WERI-Rb-1 (cell line): ENCODE measurements around the gene VWA1.

Source experiments
- DNase-seq: peaks from one replicate; pipeline ENCODE4 v3.0.0-alpha.2; 2020
- H3K27ac ChIP-seq: fragments of 250-450 bp; sonication (Bioruptor Pico); 2 replicates; pipeline ENCODE4 v1.5.1; 2020; ENCODE audit warnings: mild to moderate bottlenecking, moderate library complexity
- H3K27me3 ChIP-seq: fragments of 250-450 bp; sonication (Bioruptor Pico); 2 replicates; pipeline ENCODE4 v1.5.1; 2021; ENCODE audit warnings: mild to moderate bottlenecking, low read depth, moderate library complexity; ENCODE audit not compliant: insufficient read depth, severe bottlenecking
- H3K36me3 ChIP-seq: fragments of 250-450 bp; sonication (Bioruptor Pico); 2 replicates; pipeline ENCODE4 v1.5.1; 2020; ENCODE audit warnings: mild to moderate bottlenecking, moderate library complexity
- H3K4me3 ChIP-seq: 2 replicates; pipeline ENCODE4 v1.5.1; 2011; ENCODE audit warnings: low read depth, mild to moderate bottlenecking, control low read depth, low read length
- H3K9me3 ChIP-seq: fragments of 250-450 bp; sonication (Bioruptor Pico); 2 replicates; pipeline ENCODE4 v1.5.1; 2021; ENCODE audit warnings: mild to moderate bottlenecking, moderate library complexity; ENCODE audit not compliant: severe bottlenecking
- CTCF ChIP-seq: IDR thresholded peaks from 2 replicates; pipeline ENCODE4 v1.5.1; 2011; ENCODE audit warnings: low read depth, mild to moderate bottlenecking, control low read depth, inconsistent platforms, low read length

Gene VWA1

GRCh38 chr1:1398677-1399186 is 36.8 kb upstream of the VWA1 start:
- peaks cover 83% of the 10 kb centered on the region for H3K36me3 ChIP-seq
- H3K9me3 ChIP-seq: no peaks in the 10 kb centered on the region
- peak overlapping the region; percentile 83 for H3K27ac ChIP-seq

GRCh38 chr1:1399187-1399871 is 36.2 kb upstream of the VWA1 start, which contains the start of gene CCNL2:
CCNL2 (minus strand) TSS chr1:1399335; CDS start chr1:1399306, 29 bp downstream.
- no peaks in the 10 kb centered on the region for H3K27me3 ChIP-seq
- H3K27ac ChIP-seq: peak within 1 kb of the TSS; percentile 88
- TF ChIP-seq CTCF: peak; percentile 55
- H3K9me3 ChIP-seq: no peaks in the 10 kb centered on the region
- peaks cover 82% of the 10 kb centered on the region for H3K36me3 ChIP-seq
- H3K4me3 ChIP-seq: peak within 1 kb of the TSS; percentile 78
- DNase-seq: peak; percentile 99

More at GRCh38 chr1:1398677-1399186, 36.8 kb upstream of the VWA1 start:
- Histone ChIP-seq H3K4me3 (peak overlapping the region; percentile 75), H3K27me3 (no peaks in the 10 kb centered on the region)
- DNase-seq: no peak
- TF ChIP-seq CTCF: no peak

GRCh38 chr1:1399872-1400575 is 35.5 kb upstream of the VWA1 start:
- no peak for DNase-seq
- Histone ChIP-seq H3K4me3 (peak overlapping the region; percentile 78), H3K36me3 (peaks cover 84% of the 10 kb centered on the region), H3K27ac (peak overlapping the region; percentile 88), H3K27me3 (no peaks in the 10 kb centered on the region), H3K9me3 (no peaks in the 10 kb centered on the region)
- TF ChIP-seq CTCF: no peak

GRCh38 chr1:1400576-1401456 is 34.7 kb upstream of the VWA1 start:
- Histone ChIP-seq H3K27ac (peak overlapping the region; percentile 88), H3K9me3 (no peaks in the 10 kb centered on the region), H3K4me3 (no peak overlapping the region), H3K27me3 (no peaks in the 10 kb centered on the region), H3K36me3 (peaks cover 84% of the 10 kb centered on the region)
- no peak for DNase-seq
- no peak for TF ChIP-seq CTCF

GRCh38 chr1:1401457-1402010 is 34.0 kb upstream of the VWA1 start:
- Histone ChIP-seq H3K27me3 (no peaks in the 10 kb centered on the region), H3K27ac (peak overlapping the region; percentile 17), H3K4me3 (no peak overlapping the region), H3K36me3 (peaks cover 85% of the 10 kb centered on the region), H3K9me3 (no peaks in the 10 kb centered on the region)
- no peak for DNase-seq
- no peak for TF ChIP-seq CTCF
